Activated CD8-positive, alpha-beta T cell treated with anti-CD3 and anti-CD28 coated beads, Interleukin-2, amount 10 ng/mL, durations not matched to agents 7 days and 5 days (primary cell): ENCODE measurements around the gene CLPTM1L. TPM values are rescaled to one million over a fixed set of nuclear protein-coding genes. Genes with fewer than 3 reads are reported as not detected.
"Not testable (repeated sequence)": the region's sequence is repeated elsewhere in the genome, so short reads cannot be mapped to it uniquely, and the experiment has no call there.

ENCODE experiments used
- ATAC-seq: fragments of 150-1000 bp; cut with Tn5 transposase; one replicate; pipeline ENCODE4 v1.10.0; 2021; ENCODE audit warnings: moderate library complexity
- CTCF ChIA-PET: fragments of 350-600 bp; sonication (Branson Sonifier 250); formaldehyde crosslinking; loops from one replicate; lab custom pipeline; 2021; ENCODE audit warnings: antibody characterized with exemption; lab: Charles Lee
- POLR2A ChIA-PET: fragments of 350-600 bp; sonication (Branson Sonifier 250); formaldehyde crosslinking; loops from one replicate; lab custom pipeline; 2021; ENCODE audit warnings: antibody characterized with exemption; lab: Charles Lee
- DNase-seq: peaks from one replicate; pipeline ENCODE4 v3.0.0-alpha.2; 2020
- H3K27ac Mint-ChIP-seq: one replicate; pipeline ENCODE4 v1.8.0; 2021; ENCODE audit warnings: mild to moderate bottlenecking, mixed read lengths
- H3K27me3 Mint-ChIP-seq: one replicate; pipeline ENCODE4 v1.8.0; 2021; ENCODE audit warnings: low read depth, mixed read lengths
- H3K36me3 Mint-ChIP-seq: one replicate; pipeline ENCODE4 v1.8.0; 2021; ENCODE audit warnings: low read depth, mixed read lengths
- H3K4me1 Mint-ChIP-seq: one replicate; pipeline ENCODE4 v1.8.0; 2021; ENCODE audit warnings: low read depth, mixed read lengths
- H3K4me3 Mint-ChIP-seq: one replicate; pipeline ENCODE4 v1.8.0; 2021; ENCODE audit warnings: mild to moderate bottlenecking, mixed read lengths
- H3K9me3 Mint-ChIP-seq: one replicate; pipeline ENCODE4 v1.8.0; 2022; ENCODE audit warnings: mixed read lengths; ENCODE audit not compliant: insufficient read depth
- total RNA-seq, 2 experiments: library from RNA; stranded (reverse); gene quantifications; one replicate each; pipeline ENCODE4 v1.2.3, GENCODE V29; 2021

The CLPTM1L gene
- total RNA-seq, 2 experiments from 2014 or later: 80.0 to 83.8 TPM

DNA sequence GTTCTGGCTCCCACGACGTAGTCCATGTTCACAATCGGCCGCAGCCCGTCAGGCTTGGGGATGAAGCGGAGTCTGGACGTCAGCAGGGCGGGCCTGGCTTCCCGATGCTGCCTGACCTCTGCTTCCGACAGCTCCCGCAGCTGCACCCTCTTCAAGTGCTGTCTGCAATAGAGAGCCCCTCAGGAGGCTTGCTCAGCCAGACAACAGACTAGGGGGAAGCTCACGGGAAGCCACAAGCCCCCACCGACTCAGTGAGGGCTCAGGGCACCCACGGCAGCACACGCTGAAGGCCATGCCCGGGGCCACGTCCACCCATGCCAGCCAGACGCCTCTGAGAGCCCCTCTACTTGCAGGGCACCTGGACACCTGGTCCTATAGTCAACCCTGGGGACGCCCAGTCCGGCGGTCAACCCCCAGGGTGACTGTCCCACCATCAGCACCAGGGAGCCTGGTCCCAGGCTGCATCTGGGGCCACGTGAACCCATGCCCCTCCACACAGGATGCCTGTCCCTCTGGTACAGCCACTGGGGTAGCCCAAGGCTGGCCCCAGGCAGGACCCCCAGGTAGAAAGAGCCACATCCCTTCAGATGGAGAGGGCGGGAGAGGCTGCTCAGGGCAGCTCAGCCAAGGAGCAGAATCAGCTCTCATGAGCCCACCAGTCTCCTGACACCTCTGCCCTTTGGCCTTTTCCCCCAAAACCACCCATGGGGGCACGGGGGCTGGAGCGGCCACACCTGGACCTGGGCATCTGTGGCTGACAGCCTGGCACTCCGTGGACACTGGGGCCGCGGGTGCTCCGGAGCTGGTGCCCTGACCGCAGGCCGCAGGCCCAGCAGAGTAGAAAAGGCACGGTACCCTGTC, 64.5 kb downstream of the CLPTM1L start:
- no peaks in the 10 kb centered on the region for H3K36me3 Mint-ChIP-seq
- ChIA-PET CTCF (no interaction called here), POLR2A (no interaction called here)

DNA sequence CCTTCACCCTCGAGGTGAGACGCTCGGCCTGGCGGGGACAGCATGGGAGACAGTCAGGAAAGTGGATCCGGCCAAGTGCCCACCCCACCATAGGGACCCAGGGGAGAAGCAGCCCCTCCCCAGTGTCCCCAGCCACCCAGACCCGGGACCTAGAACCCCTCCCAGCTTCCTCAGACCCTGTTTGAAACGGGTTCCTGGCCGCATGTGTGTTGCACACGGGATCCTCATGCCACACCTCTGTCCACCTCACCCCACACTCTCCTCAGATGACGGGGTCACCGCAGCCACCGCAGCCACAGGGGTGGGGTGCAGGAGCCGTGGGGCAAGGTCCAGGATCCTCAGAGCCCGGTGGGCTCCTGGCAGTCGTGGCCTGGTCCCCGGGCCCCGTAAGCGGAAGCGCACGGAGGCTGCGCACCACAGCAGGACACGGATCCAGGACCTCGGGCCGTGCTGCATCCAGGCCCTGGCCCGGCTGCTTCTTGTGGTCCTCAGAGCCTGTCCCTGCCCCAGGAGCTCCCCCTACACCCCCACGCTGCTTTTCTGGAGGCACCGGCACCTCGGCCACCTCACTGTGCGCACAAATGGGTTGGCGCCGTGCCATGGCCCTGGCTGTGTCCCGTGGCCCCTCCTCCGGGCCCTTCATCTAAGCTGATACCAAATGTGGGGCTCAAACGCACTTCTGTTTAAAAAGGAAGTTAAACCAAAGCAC, 65.3 kb downstream of the CLPTM1L start:
- no peak for DNase-seq
- POLR2A ChIA-PET: no interaction called here

More for the DNA sequence above, 64.5 kb downstream of the CLPTM1L start:
- no peaks in the 10 kb centered on the region for H3K4me1 Mint-ChIP-seq
- H3K9me3 Mint-ChIP-seq: no peaks in the 10 kb centered on the region
- no peak overlapping the region for H3K4me3 Mint-ChIP-seq
- peaks cover 2% of the 10 kb centered on the region for H3K27me3 Mint-ChIP-seq
- DNase-seq (no peak), ATAC-seq (no peak)
- no peak overlapping the region for H3K27ac Mint-ChIP-seq

DNA sequence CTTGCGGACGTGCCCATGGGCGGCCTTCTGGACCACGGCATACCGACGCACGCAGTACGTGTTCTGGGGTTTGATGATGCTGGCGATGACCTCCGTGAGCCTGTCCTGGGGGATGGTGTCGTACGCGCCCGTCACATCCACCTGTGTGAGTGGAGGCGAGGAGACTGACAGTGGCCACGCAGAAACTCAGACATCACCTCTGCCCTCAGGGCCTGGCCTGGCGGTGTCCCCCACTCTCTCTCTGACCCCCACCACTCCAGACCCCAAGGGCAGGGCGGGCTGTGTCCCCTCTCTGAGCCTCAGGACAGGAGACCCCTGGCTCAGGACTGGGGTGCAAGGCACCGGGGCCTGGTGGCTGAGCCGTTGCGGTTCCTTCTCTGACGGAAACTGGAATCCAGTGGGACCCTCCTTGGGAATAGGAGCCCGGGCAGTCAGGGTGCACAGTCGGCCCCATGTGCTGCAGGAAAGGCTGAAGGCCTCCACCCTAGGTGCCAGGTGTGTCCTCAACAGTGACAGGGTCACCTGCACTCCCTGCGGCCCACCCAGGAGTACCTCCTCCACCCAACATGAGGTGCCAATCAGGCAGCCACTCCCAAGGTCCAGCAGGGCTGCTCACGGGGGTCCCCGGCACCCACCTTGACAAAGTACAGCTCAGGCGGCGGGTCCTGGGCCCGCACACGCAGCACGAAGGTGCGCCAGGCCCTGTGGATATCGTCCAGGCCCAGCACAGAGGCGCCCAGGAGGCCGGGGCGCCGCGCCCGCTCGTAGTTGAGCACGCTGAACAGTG, 66.0 kb downstream of the CLPTM1L start:
- Mint-ChIP-seq H3K4me3 (no peak overlapping the region), H3K27me3 (peaks cover 2% of the 10 kb centered on the region), H3K9me3 (no peaks in the 10 kb centered on the region), H3K27ac (no peak overlapping the region), H3K36me3 (no peaks in the 10 kb centered on the region), H3K4me1 (no peaks in the 10 kb centered on the region)
- CTCF ChIA-PET: no interaction called here
- POLR2A ChIA-PET: no interaction called here
- DNase-seq (no peak), ATAC-seq (no peak)

More for the DNA sequence above, 65.3 kb downstream of the CLPTM1L start:
- Mint-ChIP-seq H3K27ac (no peak overlapping the region), H3K4me1 (no peaks in the 10 kb centered on the region), H3K36me3 (no peaks in the 10 kb centered on the region), H3K9me3 (no peaks in the 10 kb centered on the region), H3K27me3 (peaks cover 2% of the 10 kb centered on the region), H3K4me3 (no peak overlapping the region)
- CTCF ChIA-PET: no interaction called here
- ATAC-seq: no peak

DNA sequence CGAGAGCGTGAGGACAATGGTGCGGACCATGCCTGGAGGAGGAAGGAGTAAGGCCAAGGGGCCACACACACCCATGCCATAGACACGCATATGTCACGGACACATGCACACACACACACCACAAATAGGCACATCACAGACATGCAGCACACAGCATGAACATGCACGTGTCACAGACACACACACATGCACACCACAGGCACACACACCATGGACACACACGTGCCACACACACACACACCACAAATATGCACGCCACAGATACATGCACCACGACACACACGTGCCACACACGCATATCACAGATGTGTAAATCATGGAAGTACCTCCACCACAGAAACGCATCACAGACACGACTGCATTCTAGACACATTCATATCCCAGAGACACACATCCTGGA, 66.7 kb downstream of the CLPTM1L start:
- no peaks in the 10 kb centered on the region for H3K4me1 Mint-ChIP-seq
- H3K36me3 Mint-ChIP-seq: no peaks in the 10 kb centered on the region

DNA sequence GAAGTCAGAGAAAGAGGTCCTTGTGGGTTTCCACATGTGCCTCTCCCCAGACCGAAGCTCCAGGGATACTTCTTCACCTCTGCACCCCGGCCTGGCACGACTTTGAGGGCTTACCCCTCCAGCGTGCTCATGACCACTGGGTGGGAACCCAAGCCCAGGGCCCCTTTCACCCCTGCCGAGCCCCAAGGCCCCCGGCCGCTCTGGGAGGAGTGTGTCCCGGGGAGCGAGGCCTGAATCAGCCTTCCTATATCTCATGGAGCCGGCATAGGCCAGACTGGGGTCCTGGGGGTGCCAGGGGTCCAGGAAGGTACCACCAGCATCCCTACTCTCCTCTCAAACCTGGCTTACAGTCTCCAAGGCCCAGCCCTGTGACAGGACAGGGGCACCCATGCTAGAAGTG, 67.1 kb downstream of the CLPTM1L start:
- H3K27ac Mint-ChIP-seq: no peak overlapping the region
- DNase-seq (no peak), ATAC-seq (no peak)
- peaks cover 2% of the 10 kb centered on the region for H3K27me3 Mint-ChIP-seq
- CTCF ChIA-PET: no interaction called here
- H3K9me3 Mint-ChIP-seq: no peaks in the 10 kb centered on the region
- H3K4me1 Mint-ChIP-seq: no peaks in the 10 kb centered on the region
- no peak overlapping the region for H3K4me3 Mint-ChIP-seq
- no peaks in the 10 kb centered on the region for H3K36me3 Mint-ChIP-seq
- POLR2A ChIA-PET: no interaction called here

More for the DNA sequence above, 66.7 kb downstream of the CLPTM1L start:
- Mint-ChIP-seq H3K27ac (no peak overlapping the region), H3K4me3 (no peak overlapping the region), H3K27me3 (peaks cover 2% of the 10 kb centered on the region), H3K9me3 (no peaks in the 10 kb centered on the region)
- CTCF ChIA-PET: no interaction called here
- POLR2A ChIA-PET: no interaction called here
- no peak for DNase-seq
- no peak for ATAC-seq

DNA sequence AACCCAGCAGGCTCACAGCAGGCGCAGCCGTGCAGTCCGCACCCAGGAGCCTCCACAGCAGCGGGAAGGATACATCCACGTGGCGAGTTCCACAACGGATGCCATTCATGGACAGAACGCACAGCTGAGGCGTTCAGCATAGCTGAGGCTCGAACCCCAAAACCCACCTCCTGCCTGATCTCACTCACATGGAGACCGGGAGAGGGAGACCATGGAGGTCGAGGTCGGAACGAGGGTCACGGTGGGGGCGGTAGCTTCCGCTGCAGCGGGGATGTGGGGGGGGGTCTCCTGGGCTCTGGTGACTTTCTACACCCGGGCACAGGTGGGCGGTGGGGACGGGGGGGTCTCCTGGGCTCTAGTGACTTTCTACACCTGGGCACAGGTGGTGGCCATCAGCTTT, 67.6 kb downstream of the CLPTM1L start:
- DNase-seq (no peak), ATAC-seq (no peak)
- no peaks in the 10 kb centered on the region for H3K9me3 Mint-ChIP-seq
- peaks cover 2% of the 10 kb centered on the region for H3K27me3 Mint-ChIP-seq
- ChIA-PET POLR2A (no interaction called here), CTCF (no interaction called here)
- H3K4me3 Mint-ChIP-seq: no peak overlapping the region
- H3K27ac Mint-ChIP-seq: no peak overlapping the region
- no peaks in the 10 kb centered on the region for H3K4me1 Mint-ChIP-seq
- H3K36me3 Mint-ChIP-seq: no peaks in the 10 kb centered on the region

DNA sequence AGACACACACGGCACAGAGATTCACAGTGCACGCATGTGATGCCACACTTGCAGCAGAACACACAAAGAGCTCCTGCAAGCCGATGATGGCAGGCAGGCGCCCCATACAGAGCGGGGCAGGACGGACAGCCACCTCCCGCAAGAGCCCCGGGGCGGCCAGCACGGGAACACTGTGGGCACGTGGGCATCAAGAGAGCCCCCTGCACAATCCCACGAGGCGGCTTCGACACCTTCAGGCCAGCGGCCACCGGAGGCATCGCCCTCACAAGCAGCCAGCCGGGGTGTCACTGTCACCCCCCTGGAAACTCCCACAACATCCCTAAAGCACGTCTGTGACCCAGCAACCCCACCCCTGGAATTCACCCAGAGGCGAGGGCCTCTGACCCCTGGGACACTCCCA, 68.0 kb downstream of the CLPTM1L start:
- no peaks in the 10 kb centered on the region for H3K9me3 Mint-ChIP-seq
- H3K4me1 Mint-ChIP-seq: no peaks in the 10 kb centered on the region
- ATAC-seq: no peak
- no peak overlapping the region for H3K4me3 Mint-ChIP-seq
- H3K27me3 Mint-ChIP-seq: peaks cover 2% of the 10 kb centered on the region
- ChIA-PET POLR2A (no interaction called here), CTCF (no interaction called here)
- H3K27ac Mint-ChIP-seq: no peak overlapping the region
- H3K36me3 Mint-ChIP-seq: no peaks in the 10 kb centered on the region
- DNase-seq: no peak

DNA sequence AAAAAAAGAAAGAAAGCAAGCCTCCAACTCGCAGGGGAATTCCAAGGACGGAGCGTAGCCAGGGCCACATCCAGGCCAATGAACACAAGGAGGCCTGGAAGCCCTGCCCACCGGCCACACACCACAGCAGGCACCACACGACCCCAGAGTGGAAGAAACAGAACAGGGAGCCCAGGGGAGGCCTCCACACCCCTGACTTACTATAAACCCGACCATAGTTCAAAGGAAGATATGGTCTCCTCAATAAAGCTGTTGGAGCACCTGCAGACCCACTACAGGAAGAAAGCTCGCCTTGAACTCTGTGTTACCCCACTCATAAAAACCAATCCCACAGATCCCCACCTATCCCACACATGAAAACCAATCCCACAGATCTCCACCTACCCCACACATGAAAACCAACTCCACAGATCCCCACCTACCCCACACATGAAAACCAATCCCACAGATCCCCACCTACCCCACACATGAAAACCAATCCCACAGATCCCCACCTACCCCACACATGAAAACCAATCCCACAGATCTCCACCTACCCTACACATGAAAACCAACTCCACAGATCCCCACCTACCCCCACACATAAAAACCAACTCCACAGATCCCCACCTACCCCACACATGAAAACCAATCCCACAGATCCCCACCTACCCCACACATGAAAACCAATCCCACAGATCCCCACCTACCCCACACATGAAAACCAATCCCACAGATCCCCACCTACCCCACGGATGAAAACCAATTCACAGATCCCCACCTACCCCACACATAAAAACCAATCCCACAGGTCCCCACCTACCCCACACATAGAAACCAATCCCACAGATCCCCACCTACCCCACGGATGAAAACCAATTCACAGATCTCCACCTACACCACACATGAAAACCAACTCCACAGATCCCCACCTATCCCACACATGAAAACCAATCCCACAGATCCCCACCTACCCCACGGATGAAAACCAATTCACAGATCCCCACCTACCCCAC, 69.2 kb downstream of the CLPTM1L start:
- CTCF ChIA-PET, ATAC-seq, H3K4me1 Mint-ChIP-seq, H3K36me3 Mint-ChIP-seq, POLR2A ChIA-PET, H3K27me3 Mint-ChIP-seq, H3K4me3 Mint-ChIP-seq, H3K27ac Mint-ChIP-seq, DNase-seq, H3K9me3 Mint-ChIP-seq: not testable (repeated sequence)

DNA sequence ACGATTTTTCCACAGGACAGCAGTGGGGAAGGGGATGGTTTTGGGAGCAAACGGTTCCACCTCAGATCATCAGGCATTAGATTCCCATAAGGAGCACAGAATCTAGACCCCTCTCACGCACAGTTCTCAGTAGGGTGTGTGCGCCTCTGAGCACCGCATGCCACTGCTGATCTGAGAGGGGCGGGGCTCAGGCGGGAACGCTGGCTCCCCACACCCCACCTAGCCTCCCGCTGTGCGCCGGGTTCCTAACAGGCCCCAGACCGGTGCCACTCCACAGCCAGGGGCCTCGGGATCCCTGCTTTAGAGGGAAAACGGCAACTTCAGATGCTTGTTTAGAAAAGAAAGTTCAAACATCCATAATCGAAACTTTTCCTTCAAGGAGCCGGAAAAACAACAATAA, 70.4 kb downstream of the CLPTM1L start:
- Mint-ChIP-seq H3K27me3 (peaks cover 5% of the 10 kb centered on the region), H3K27ac (no peak overlapping the region), H3K36me3 (no peaks in the 10 kb centered on the region), H3K9me3 (no peaks in the 10 kb centered on the region), H3K4me3 (no peak overlapping the region), H3K4me1 (peaks cover 3% of the 10 kb centered on the region)
- DNase-seq (no peak), ATAC-seq (no peak)
- CTCF ChIA-PET: no interaction called here
- POLR2A ChIA-PET: no interaction called here

DNA sequence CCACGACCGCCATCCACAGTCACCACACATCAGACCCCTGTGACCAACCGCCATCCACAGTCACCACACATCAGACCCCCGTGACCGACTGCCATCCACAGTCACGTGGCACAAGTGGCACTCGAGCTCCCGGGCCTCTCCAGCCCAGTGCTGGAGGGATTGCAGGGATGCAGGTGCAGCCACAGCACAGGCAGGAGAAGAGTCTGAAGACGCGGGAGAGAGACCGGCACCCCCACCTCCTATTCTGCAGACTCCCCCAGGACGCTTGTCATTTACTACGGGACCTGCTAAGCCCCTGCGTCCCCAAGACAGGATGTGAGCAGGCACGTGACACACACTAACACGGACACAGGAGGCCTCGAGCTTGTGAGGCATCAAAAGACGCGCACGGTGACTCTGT, 71.2 kb downstream of the CLPTM1L start:
- no peak overlapping the region for H3K4me3 Mint-ChIP-seq
- H3K27me3 Mint-ChIP-seq: peaks cover 5% of the 10 kb centered on the region
- POLR2A ChIA-PET: no interaction called here
- no peak for ATAC-seq
- no peaks in the 10 kb centered on the region for H3K9me3 Mint-ChIP-seq
- CTCF ChIA-PET: no interaction called here
- no peaks in the 10 kb centered on the region for H3K36me3 Mint-ChIP-seq
- no peak overlapping the region for H3K27ac Mint-ChIP-seq
- H3K4me1 Mint-ChIP-seq: peaks cover 8% of the 10 kb centered on the region
- DNase-seq: no peak

DNA sequence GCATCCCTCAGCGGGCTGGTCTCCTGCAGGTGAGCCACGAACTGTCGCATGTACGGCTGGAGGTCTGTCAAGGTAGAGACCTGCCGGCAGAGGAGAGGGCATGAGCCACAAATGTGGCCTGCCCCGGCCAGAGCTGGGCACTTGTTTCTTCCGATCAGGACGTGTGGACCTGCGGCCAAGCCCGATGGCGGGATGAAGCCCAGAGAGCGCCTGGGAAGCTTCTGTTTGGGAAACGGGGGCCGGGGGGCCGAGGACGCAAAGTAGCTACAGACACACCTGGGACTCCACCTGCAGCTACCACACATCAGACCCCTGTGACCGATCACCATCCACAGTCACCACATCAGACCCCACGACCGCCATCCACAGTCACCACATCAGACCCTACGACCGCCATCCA, 72.7 kb downstream of the CLPTM1L start:
- no peak overlapping the region for H3K4me3 Mint-ChIP-seq
- peaks cover 9% of the 10 kb centered on the region for H3K27me3 Mint-ChIP-seq
- CTCF ChIA-PET: no interaction called here
- peaks cover 15% of the 10 kb centered on the region for H3K4me1 Mint-ChIP-seq
- POLR2A ChIA-PET: no interaction called here
- H3K36me3 Mint-ChIP-seq: no peaks in the 10 kb centered on the region
- ATAC-seq (no peak), DNase-seq (no peak)
- H3K9me3 Mint-ChIP-seq: no peaks in the 10 kb centered on the region
- H3K27ac Mint-ChIP-seq: no peak overlapping the region
